ENCODE results near the gene CYP3A4. TPM values are rescaled to one million over a fixed set of nuclear protein-coding genes. Genes with fewer than 3 reads are reported as not detected.

Gene CYP3A4
- total and polyA plus RNA-seq, 2 of the 8 experiments (the other 6 are each of a cell fraction or from before 2014, with no cell fraction given), result not detected

DNA sequence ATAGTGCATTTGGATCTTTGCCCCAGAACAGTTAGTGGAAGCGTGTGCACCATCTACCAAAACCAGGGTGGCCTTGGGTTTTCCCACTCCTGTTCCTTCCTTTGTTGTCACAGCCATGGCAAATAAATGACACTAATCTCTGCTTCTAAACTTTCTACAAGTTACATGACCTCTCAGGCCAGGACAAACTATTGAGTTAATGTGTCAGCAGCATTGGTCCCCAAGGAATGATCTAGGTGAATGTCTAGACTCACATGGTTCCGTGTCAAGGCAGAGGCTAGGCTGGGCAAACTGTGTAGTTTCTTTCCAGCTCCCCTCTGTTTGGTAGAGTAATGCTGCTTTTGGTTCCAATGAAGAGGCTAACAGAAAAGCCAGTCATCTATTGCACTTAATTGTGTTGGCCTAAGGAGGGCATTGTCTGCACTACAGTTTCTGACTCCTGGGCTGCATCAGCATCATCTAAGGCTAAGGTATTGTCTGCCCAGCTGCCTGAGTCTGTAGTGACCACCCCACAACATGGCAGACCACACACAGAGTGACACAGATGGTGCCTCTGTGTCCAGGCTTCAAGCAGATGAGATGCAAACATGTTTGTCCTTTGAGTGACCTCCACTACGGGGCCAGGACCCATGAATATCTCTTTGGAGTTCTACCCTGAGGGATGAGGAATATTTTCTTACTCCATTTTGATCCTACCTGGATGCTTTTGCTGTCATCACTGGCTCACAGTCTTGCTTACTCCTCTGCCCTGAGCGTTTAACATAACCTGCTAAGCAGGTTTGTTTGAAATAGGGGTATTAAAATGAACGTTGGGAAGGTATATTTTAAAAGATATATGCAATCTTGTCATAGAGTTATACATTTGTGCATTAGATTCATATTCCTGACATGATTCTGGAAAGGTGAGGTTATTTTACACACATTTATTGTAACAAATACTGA, 1.7 kb downstream of the CYP3A4 start:
- POLR2A ChIA-PET (ENCODE audit: partially characterized antibody), result no interaction called here
- H3K14ac ChIP-seq (ENCODE audit: insufficient read length), result no peak overlapping the region
- H2BK5ac ChIP-seq (ENCODE audit: low read depth, low read length), result no peak overlapping the region
- H2BK20ac ChIP-seq (ENCODE audit: low read length), result no peak overlapping the region
- no peak for FAIRE-seq
- no peaks in the 10 kb centered on the region for H3K79me2 ChIP-seq (ENCODE audit: control insufficient read depth in 1 of 2, insufficient read depth in 2 of 2, low read length in 2 of 2)
- 86 to 100% methylated on average over 1 to 5 of the region's 5 CpGs for whole genome bisulfite sequencing, 2 experiments (ENCODE audit: extremely low coverage in 1 of 2, insufficient coverage in 1 of 2, insufficient read length in 1 of 2, insufficient replicate concordance in 2 of 2, low coverage in 1 of 2, low lambda C conversion rate in 2 of 2, missing lambda C conversion rate in 1 of 2)
- H3K23me2 ChIP-seq (ENCODE audit: low read depth, low read length), result no peaks in the 10 kb centered on the region
- H3K27me3 ChIP-seq (replicated peaks in 1 of 4; ENCODE audit: control insufficient read depth in 3 of 4, extremely low read depth in 1 of 4, insufficient read depth in 3 of 4, low read length in 3 of 4), result no peaks in the 10 kb centered on the region
- H2AK5ac ChIP-seq (ENCODE audit: low read depth, low read length), result no peak overlapping the region
- no peak overlapping the region for H2BK15ac ChIP-seq (ENCODE audit: low read length)
- H3K9ac ChIP-seq (replicated peaks in 1 of 4; ENCODE audit: extremely low read depth in 1 of 4, low read depth in 3 of 4, low read length in 3 of 4), result no peak overlapping the region
- no peak overlapping the region; the same call in 1 of the 2 replicates for H2AFZ ChIP-seq (ENCODE audit: low read length)
- DNase-seq (ENCODE audit: low read depth in 1 of 2, low spot score in 2 of 2), result no peak
- no peak overlapping the region for H3K23ac ChIP-seq (ENCODE audit: insufficient read length)
- no peak overlapping the region for H4K91ac ChIP-seq (replicated peaks; ENCODE audit: insufficient read length, low read length)
- H2BK120ac ChIP-seq (replicated peaks; ENCODE audit: low read depth, low read length), result no peak overlapping the region
- no peak overlapping the region for H3K56ac ChIP-seq (replicated peaks; ENCODE audit: insufficient read length, low read depth, low read length)
- H3K9me3 ChIP-seq (ENCODE audit: insufficient read depth in 2 of 2, low read depth in 1 of 2, low read length in 1 of 2), result no peaks in the 10 kb centered on the region
- no peak overlapping the region for H4K5ac ChIP-seq (ENCODE audit: insufficient read length, low read depth, low read length)
- no peak overlapping the region for H3K4me2 ChIP-seq (ENCODE audit: insufficient read depth in 1 of 2, low read depth in 2 of 2, low read length in 2 of 2)
- H3K4ac ChIP-seq (replicated peaks; ENCODE audit: insufficient read length, low read depth, low read length), result no peak overlapping the region
- H3K4me3 ChIP-seq (ENCODE audit: extremely low read depth in 1 of 4, insufficient read depth in 2 of 4, low read depth in 3 of 4, low read length in 4 of 4), result no peak overlapping the region
- no peak overlapping the region for H3K18ac ChIP-seq (ENCODE audit: extremely low read depth, low read length)
- H3K79me1 ChIP-seq (ENCODE audit: low read depth, low read length), result no peaks in the 10 kb centered on the region
- no peak overlapping the region for H3K27ac ChIP-seq (ENCODE audit: low read depth, low read length)
- H2BK12ac ChIP-seq (ENCODE audit: low read depth, low read length), result no peak overlapping the region
- peaks cover 0 to 2% (median 0%) of the 10 kb centered on the region in 4 experiments; a peak in 2 of 7 replicates for H3K4me1 ChIP-seq (replicated peaks in 1 of 4; ENCODE audit: control insufficient read depth in 3 of 4, insufficient read depth in 4 of 4, low read length in 3 of 4)
- H4K20me1 ChIP-seq (replicated peaks in 1 of 2; ENCODE audit: control insufficient read depth in 1 of 2, insufficient read depth in 2 of 2, low read length in 2 of 2), result no peaks in the 10 kb centered on the region
- CTCF ChIA-PET (ENCODE audit: partially characterized antibody), result interaction anchor here (1.2 to 1.7 kb wide), 2 partner anchors 57 to 208 kb away, joined by 3 read pairs; no protein-coding TSS in a partner anchor
- H3K36me3 ChIP-seq (ENCODE audit: control insufficient read depth in 2 of 4, insufficient read depth in 4 of 4, low read length in 3 of 4), result no peaks in the 10 kb centered on the region
- H4K8ac ChIP-seq (ENCODE audit: extremely low read depth, insufficient read depth, low read length), result no peak overlapping the region
- TF ChIP-seq, protein P1, sequence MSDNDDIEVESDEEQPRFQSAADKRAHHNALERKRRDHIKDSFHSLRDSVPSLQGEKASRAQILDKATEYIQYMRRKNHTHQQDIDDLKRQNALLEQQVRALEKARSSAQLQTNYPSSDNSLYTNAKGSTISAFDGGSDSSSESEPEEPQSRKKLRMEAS (IDR thresholded peaks at IDR 0.05), result no peak
- TF ChIP-seq SIRT6 (IDR thresholded peaks at IDR 0.05; ENCODE audit: low read length), result no peak
- no peak for TF ChIP-seq CBX8 (IDR thresholded peaks at IDR 0.05; ENCODE audit: borderline replicate concordance, low read depth, low read length)
- no peak for TF ChIP-seq EGR1 (IDR thresholded peaks at IDR 0.05; ENCODE audit: borderline replicate concordance, low read depth, low read length)
- TF ChIP-seq TBP (IDR thresholded peaks at IDR 0.05; ENCODE audit: low read depth, low read length), result no peak
- no peak for TF ChIP-seq BRCA1 (IDR thresholded peaks at IDR 0.05; ENCODE audit: low read depth, low read length)
- TF ChIP-seq POU5F1 (IDR thresholded peaks at IDR 0.05; ENCODE audit: low read depth, low read length), result no peak
- TF ChIP-seq PHF8 (conservative IDR thresholded peaks at IDR 0.05; ENCODE audit: low read depth, low read length), result no peak
- TF ChIP-seq, protein P2, sequence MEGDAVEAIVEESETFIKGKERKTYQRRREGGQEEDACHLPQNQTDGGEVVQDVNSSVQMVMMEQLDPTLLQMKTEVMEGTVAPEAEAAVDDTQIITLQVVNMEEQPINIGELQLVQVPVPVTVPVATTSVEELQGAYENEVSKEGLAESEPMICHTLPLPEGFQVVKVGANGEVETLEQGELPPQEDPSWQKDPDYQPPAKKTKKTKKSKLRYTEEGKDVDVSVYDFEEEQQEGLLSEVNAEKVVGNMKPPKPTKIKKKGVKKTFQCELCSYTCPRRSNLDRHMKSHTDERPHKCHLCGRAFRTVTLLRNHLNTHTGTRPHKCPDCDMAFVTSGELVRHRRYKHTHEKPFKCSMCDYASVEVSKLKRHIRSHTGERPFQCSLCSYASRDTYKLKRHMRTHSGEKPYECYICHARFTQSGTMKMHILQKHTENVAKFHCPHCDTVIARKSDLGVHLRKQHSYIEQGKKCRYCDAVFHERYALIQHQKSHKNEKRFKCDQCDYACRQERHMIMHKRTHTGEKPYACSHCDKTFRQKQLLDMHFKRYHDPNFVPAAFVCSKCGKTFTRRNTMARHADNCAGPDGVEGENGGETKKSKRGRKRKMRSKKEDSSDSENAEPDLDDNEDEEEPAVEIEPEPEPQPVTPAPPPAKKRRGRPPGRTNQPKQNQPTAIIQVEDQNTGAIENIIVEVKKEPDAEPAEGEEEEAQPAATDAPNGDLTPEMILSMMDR (IDR thresholded peaks at IDR 0.05; ENCODE audit: control extremely low read depth in 1 of 3, insufficient read depth in 1 of 3, low read depth in 1 of 3, low read length in 3 of 3), result peak in 1 of 3 experiments; percentile 13; a peak in 1 of 4 replicates
